Measurements from ENCODE around the gene BRD7. TPM values are rescaled to one million over a fixed set of nuclear protein-coding genes. Genes with fewer than 3 reads are reported as not detected.

The BRD7 gene
- total and polyA plus RNA-seq, 2 of the 13 experiments (the other 11 are each of a cell fraction or from before 2014, with no cell fraction given), result 82.3 to 149 TPM

DNA sequence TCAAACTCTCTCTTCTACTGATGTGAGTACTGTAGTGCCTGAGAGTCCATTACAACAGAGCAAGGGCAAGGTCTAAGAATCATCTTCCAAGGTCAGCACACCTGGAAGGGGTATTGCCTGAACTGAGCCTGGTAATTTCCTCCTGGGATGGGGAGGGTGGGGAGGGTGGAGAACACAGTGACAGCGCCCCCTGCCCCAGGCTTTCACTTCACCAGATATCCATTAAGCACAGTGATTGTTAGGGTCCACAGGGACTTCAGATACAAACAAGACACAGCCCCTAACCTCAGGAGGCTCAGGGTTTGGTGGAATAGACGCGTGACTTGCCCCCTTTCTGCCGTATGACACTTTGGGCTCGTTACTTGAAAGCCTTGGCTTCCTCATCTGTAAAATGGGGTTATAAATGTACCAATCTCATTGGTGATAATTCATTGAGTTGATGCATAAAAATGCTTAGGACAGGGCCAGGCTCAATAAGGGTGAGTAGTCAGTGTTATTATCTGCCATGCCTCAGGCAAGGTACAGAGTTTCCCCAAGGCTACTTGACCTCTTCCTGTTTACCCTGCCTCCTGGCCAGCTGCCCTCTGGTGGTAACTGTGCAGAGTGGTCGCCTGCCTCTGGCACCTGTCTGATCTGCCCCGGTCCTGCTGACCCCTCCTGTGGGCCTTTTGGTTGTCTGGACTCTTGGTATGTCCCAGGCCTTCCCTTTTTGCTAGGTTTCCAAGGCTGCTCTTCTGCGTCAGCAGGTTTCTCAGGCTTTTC lies 13.1 kb upstream of the BRD7 start (continued):
- TF ChIP-seq ZBTB40 (IDR thresholded peaks at IDR 0.05), result no peak
- no peak for TF ChIP-seq ZBTB40 (CRISPR knock-in tag; IDR thresholded peaks at IDR 0.05)
- TF ChIP-seq PAF1 (CRISPR knock-in tag; IDR thresholded peaks at IDR 0.05), result no peak
- TF ChIP-seq NFAT5 (CRISPR knock-in tag; IDR thresholded peaks at IDR 0.05), result no peak
- no peak for TF ChIP-seq HMG20B (CRISPR knock-in tag; conservative IDR thresholded peaks at IDR 0.05)
- no peak for TF ChIP-seq NKX3-1 (CRISPR knock-in tag; IDR thresholded peaks at IDR 0.05)
- no peak for TF ChIP-seq SRSF4 (IDR thresholded peaks at IDR 0.05; ENCODE audit: low read depth, low read length, poor library complexity, severe bottlenecking)
- no peak for TF ChIP-seq ZSCAN30 (CRISPR knock-in tag; IDR thresholded peaks at IDR 0.05)
- no peak for TF ChIP-seq KLF12 (CRISPR knock-in tag; IDR thresholded peaks at IDR 0.05; ENCODE audit: borderline replicate concordance)
- no peak for TF ChIP-seq ONECUT2 (CRISPR knock-in tag; IDR thresholded peaks at IDR 0.05)
- TF ChIP-seq SP5 (CRISPR knock-in tag; IDR thresholded peaks at IDR 0.05; ENCODE audit: borderline replicate concordance, low read depth), result no peak
- TF ChIP-seq FIP1L1 (IDR thresholded peaks at IDR 0.05; ENCODE audit: borderline replicate concordance, insufficient read depth, low read depth, low read length), result no peak
- TF ChIP-seq ZNF879 (CRISPR knock-in tag; IDR thresholded peaks at IDR 0.05), result no peak
- TF ChIP-seq, protein P1, sequence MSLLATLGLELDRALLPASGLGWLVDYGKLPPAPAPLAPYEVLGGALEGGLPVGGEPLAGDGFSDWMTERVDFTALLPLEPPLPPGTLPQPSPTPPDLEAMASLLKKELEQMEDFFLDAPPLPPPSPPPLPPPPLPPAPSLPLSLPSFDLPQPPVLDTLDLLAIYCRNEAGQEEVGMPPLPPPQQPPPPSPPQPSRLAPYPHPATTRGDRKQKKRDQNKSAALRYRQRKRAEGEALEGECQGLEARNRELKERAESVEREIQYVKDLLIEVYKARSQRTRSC (CRISPR knock-in tag; IDR thresholded peaks at IDR 0.05; ENCODE audit: low read depth), result no peak
- TF ChIP-seq ARHGAP35 (CRISPR knock-in tag; IDR thresholded peaks at IDR 0.05; ENCODE audit: borderline replicate concordance), result no peak

All from HepG2 (cell line).